CD4-positive, alpha-beta T cell (primary cell): ENCODE data around the gene RRP8. TPM values are rescaled to one million over a fixed set of nuclear protein-coding genes. Genes with fewer than 3 reads are reported as not detected.

ENCODE experiments used
- ATAC-seq: fragments of 200-7000 bp; cut with Tn5 transposase; one replicate; pipeline ENCODE4 v1.10.0; 2022; ENCODE audit warnings: mild to moderate bottlenecking; ENCODE audit not compliant: poor library complexity
- CTCF ChIA-PET: fragments of 350-600 bp; sonication (Branson Sonifier 250); formaldehyde crosslinking; loops from one replicate; lab custom pipeline; 2021; ENCODE audit warnings: antibody characterized with exemption, inconsistent platforms; lab: Charles Lee
- POLR2A ChIA-PET: fragments of 350-600 bp; sonication (Branson Sonifier 250); formaldehyde crosslinking; loops from one replicate; lab custom pipeline; 2021; ENCODE audit warnings: antibody characterized with exemption, inconsistent platforms; lab: Charles Lee
- DNase-seq, 14 experiments: peaks; one replicate each; pipeline ENCODE4 v3.0.0-alpha.2; 2013 to 2020; ENCODE audit warnings: mixed read lengths in 2 of 14
- H3K27ac ChIP-seq, 2 donors: one replicate each; pipeline versions ENCODE4 v1.5.1 to v1.7.0; 2013; ENCODE audit warnings: low read length in 2 of 2, low read depth in 1 of 2, mild to moderate bottlenecking in 1 of 2
- H3K27me3 ChIP-seq, 2 experiments: 1 replicate in 1 of 2; 2 replicates in 1 of 2; pipeline versions ENCODE4 v1.6.1 to v1.7.0; 2013; ENCODE audit warnings: low read length in 2 of 2, control low read depth in 1 of 2, mild to moderate bottlenecking in 1 of 2, moderate library complexity in 1 of 2; ENCODE audit not compliant: insufficient read depth in 2 of 2, control insufficient read depth in 1 of 2
- H3K36me3 ChIP-seq: one replicate; pipeline ENCODE4 v1.6.1; 2013; ENCODE audit warnings: low read length, control low read depth; ENCODE audit not compliant: insufficient read depth
- H3K4me1 ChIP-seq: one replicate; pipeline ENCODE4 v1.6.1; 2013; ENCODE audit warnings: low read length, control low read depth; ENCODE audit not compliant: insufficient read depth
- H3K4me3 ChIP-seq: one replicate; pipeline ENCODE4 v1.5.1; 2013; ENCODE audit warnings: mild to moderate bottlenecking, low read length, moderate library complexity
- H3K9me3 ChIP-seq, 2 experiments: 1 replicate in 1 of 2; 2 replicates in 1 of 2; pipeline versions ENCODE4 v1.6.1 to v1.7.0; 2013; ENCODE audit warnings: low read length in 2 of 2, mild to moderate bottlenecking in 2 of 2, control low read depth in 1 of 2, moderate library complexity in 1 of 2; ENCODE audit not compliant: control insufficient read depth in 1 of 2, insufficient read depth in 1 of 2
- H3K27ac Mint-ChIP-seq: one replicate; pipeline ENCODE4 v1.8.0; 2020; ENCODE audit warnings: mixed read lengths
- H3K27me3 Mint-ChIP-seq: one replicate; pipeline ENCODE4 v1.8.0; 2021; ENCODE audit warnings: mixed read lengths
- H3K36me3 Mint-ChIP-seq: one replicate; pipeline ENCODE4 v1.8.0; 2021; ENCODE audit warnings: low read depth, mixed read lengths
- H3K4me1 Mint-ChIP-seq: one replicate; pipeline ENCODE4 v1.8.0; 2021; ENCODE audit warnings: low read depth, mixed read lengths
- H3K4me3 Mint-ChIP-seq: one replicate; pipeline ENCODE4 v1.8.0; 2020; ENCODE audit warnings: mild to moderate bottlenecking, mixed read lengths
- H3K9me3 Mint-ChIP-seq: one replicate; pipeline ENCODE4 v1.8.0; 2020; ENCODE audit warnings: mixed read lengths
- CTCF ChIP-seq: fragments of 200-600 bp; IDR thresholded peaks from one replicate; pipeline ENCODE4 v1.8.0; 2022; ENCODE audit warnings: antibody characterized with exemption, mild to moderate bottlenecking
- intact Hi-C, 2 experiments: fragments of 100-400 bp; cut with DNase I in 1 of 2; cut with micrococcal nuclease in 1 of 2; formaldehyde crosslinking; loops; one replicate each; pipeline versions ENCODE4 v1.15.1 to v1.9.0; 2023 to 2025; cut with DNase I, micrococcal nuclease
- total RNA-seq, 174 experiments: library from RNA in 2 of 174; stranded (reverse) in 2 of 174; gene quantifications; one replicate each; pipeline ENCODE4 v1.2.3 and lab custom pipeline; 2021 to 2026

The RRP8 gene
- total RNA-seq, 2 experiments from 2014 or later: 25.7 to 27.3 TPM

GRCh38 chr11:6570691-6571427 is 32.6 kb downstream of the RRP8 start:
- peaks cover 0 to 13% of the 10 kb centered on the region in 2 experiments for H3K9me3 ChIP-seq
- H3K4me3 Mint-ChIP-seq: no peak overlapping the region
- H3K27me3 ChIP-seq: no peaks in the 10 kb centered on the region
- no peak overlapping the region for H3K4me3 ChIP-seq
- H3K36me3 Mint-ChIP-seq: peaks cover 25% of the 10 kb centered on the region
- H3K36me3 ChIP-seq: peaks cover 10% of the 10 kb centered on the region
- ATAC-seq (no peak), DNase-seq (no peak)
- no peak overlapping the region for H3K27ac Mint-ChIP-seq
- TF ChIP-seq CTCF: no peak
- H3K9me3 Mint-ChIP-seq: no peaks in the 10 kb centered on the region
- H3K4me1 Mint-ChIP-seq: no peaks in the 10 kb centered on the region
- CTCF ChIA-PET: no interaction called here
- POLR2A ChIA-PET: no interaction called here
- H3K27ac ChIP-seq: no peak overlapping the region
- H3K4me1 ChIP-seq: no peaks in the 10 kb centered on the region
- intact Hi-C loops: no loop called here
- H3K27me3 Mint-ChIP-seq: no peaks in the 10 kb centered on the region

- ChIA-PET POLR2A (no interaction called here), CTCF (no interaction called here)
- Histone ChIP-seq H3K27ac (no peak overlapping the region), H3K9me3 (peaks cover 0 to 13% of the 10 kb centered on the region in 2 experiments), H3K4me3 (no peak overlapping the region), H3K27me3 (no peaks in the 10 kb centered on the region), H3K4me1 (no peaks in the 10 kb centered on the region), H3K36me3 (peaks cover 10% of the 10 kb centered on the region)
- no peak overlapping the region for H3K27ac Mint-ChIP-seq
- H3K9me3 Mint-ChIP-seq: no peaks in the 10 kb centered on the region
- intact Hi-C loops: no loop called here
- no peak overlapping the region for H3K4me3 Mint-ChIP-seq
- peaks cover 34% of the 10 kb centered on the region for H3K36me3 Mint-ChIP-seq
- no peak for ATAC-seq
- DNase-seq: no peak
- no peak for TF ChIP-seq CTCF
- H3K27me3 Mint-ChIP-seq: no peaks in the 10 kb centered on the region
- no peaks in the 10 kb centered on the region for H3K4me1 Mint-ChIP-seq
These were observed 33.7 kb downstream of the RRP8 start for GRCh38 chr11:6569706-6570105.

- H3K36me3 ChIP-seq: peaks cover 10% of the 10 kb centered on the region
- peaks cover 43% of the 10 kb centered on the region for H3K36me3 Mint-ChIP-seq
- no peak overlapping the region for H3K4me3 ChIP-seq
- no peaks in the 10 kb centered on the region for H3K4me1 Mint-ChIP-seq
- H3K9me3 Mint-ChIP-seq: no peaks in the 10 kb centered on the region
- no peaks in the 10 kb centered on the region for H3K27me3 ChIP-seq
- intact Hi-C loops: no loop called here
- DNase-seq: no peak
- ChIA-PET CTCF (interaction anchor here (0.6 kb wide), 1 partner anchor 145 kb away, joined by 3 read pairs; no protein-coding TSS in a partner anchor), POLR2A (no interaction called here)
- TF ChIP-seq CTCF: no peak
- peaks cover 0 to 13% of the 10 kb centered on the region in 2 experiments for H3K9me3 ChIP-seq
- no peak overlapping the region for H3K27ac Mint-ChIP-seq
- no peak overlapping the region for H3K27ac ChIP-seq
- ATAC-seq: no peak
- H3K27me3 Mint-ChIP-seq: no peaks in the 10 kb centered on the region
- no peak overlapping the region for H3K4me3 Mint-ChIP-seq
- no peaks in the 10 kb centered on the region for H3K4me1 ChIP-seq
These were observed 35.1 kb downstream of the RRP8 start for GRCh38 chr11:6568191-6568918.
